Measurements from ENCODE around the gene DCAF11.
A peak's percentile ranks its signal among the peaks of the same experiment; 100 is the strongest.

The DCAF11 gene

DNA sequence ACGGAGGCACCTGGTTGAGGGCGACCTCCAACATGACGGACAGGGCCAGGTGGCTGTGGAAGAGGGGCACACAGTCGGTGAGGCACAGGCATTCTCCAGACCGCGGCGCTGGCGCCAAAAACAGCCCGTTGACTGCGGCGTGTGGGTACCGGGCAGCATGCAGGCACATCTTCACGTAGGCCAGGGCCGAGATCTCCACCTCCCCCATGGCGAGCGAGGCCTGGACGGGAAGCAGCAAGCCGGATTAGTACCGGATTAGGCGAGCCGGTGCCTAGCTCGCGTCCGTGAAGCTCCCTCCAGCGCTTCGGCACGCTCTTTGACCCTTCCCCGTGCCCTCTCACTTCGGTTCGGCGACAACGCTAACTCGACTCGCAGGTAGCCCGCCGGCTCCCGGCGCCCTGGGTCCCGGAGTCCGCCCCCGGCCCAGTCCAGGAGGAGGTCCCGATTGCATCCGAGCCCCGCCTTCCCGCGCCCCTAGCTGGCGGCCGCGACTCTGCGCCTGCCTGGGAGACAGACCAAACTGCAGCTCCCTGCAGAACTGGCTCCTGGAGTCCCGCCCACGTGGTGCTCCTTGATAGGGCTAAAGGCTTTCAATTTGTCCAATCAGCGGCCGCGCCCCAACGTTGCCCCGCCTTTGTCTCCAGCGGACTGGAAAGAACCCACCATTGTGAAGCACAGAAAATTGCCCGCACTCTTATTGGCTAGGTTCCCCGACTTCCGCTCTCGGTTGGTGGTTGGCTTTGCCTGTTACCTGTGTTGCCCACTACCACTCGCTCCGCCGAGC lies 26.7 kb downstream of the DCAF11 start, which contains the start of gene EMC9:
EMC9 (minus strand) TSS at position 495 of the 784 bp plus-strand sequence; CDS start at position 208, 287 bp downstream.
- H3K4me1 ChIP-seq, result peaks cover 15% of the 10 kb centered on the region
- TF ChIP-seq, protein P1, sequence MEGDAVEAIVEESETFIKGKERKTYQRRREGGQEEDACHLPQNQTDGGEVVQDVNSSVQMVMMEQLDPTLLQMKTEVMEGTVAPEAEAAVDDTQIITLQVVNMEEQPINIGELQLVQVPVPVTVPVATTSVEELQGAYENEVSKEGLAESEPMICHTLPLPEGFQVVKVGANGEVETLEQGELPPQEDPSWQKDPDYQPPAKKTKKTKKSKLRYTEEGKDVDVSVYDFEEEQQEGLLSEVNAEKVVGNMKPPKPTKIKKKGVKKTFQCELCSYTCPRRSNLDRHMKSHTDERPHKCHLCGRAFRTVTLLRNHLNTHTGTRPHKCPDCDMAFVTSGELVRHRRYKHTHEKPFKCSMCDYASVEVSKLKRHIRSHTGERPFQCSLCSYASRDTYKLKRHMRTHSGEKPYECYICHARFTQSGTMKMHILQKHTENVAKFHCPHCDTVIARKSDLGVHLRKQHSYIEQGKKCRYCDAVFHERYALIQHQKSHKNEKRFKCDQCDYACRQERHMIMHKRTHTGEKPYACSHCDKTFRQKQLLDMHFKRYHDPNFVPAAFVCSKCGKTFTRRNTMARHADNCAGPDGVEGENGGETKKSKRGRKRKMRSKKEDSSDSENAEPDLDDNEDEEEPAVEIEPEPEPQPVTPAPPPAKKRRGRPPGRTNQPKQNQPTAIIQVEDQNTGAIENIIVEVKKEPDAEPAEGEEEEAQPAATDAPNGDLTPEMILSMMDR (IDR thresholded peaks at IDR 0.05), result peak; percentile 40

DNA sequence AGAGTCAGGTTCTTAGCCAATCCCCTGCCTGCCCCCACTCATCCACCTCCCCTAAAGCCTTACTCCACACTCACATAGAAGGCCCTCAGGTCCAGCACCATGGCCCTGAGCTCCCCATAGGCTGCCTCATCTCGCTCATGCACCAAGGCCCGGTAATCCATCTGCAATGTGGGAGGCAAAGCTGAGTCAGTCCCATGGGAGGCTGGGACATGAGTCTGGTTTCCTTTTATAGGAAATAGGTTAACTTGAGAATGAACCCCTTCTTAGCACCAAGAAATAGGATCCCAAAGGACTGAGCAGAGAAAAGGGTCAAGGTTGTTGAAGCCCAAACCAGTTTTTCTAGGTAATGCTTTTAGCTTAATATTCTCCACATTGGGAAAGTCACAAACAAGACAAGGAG lies 28.9 kb downstream of the DCAF11 start:
- no peak overlapping the region for H2AFZ ChIP-seq

More for the DNA sequence above, 26.7 kb downstream of the DCAF11 start, which contains the start of gene EMC9:
- no peaks in the 10 kb centered on the region for H3K27me3 ChIP-seq (ENCODE audit: control insufficient read depth, insufficient read depth, low read length)
- H3K9me3 ChIP-seq (ENCODE audit: control insufficient read depth, low read length), result no peaks in the 10 kb centered on the region
- peak within 1 kb of the TSS; percentile 97 for H3K4me2 ChIP-seq (ENCODE audit: low read length)
- H2AFZ ChIP-seq, result peak within 1 kb of the TSS; percentile 81
- peak within 1 kb of the TSS; percentile 79 for H3K4me3 ChIP-seq (ENCODE audit: low read depth, low read length)
- H3K9ac ChIP-seq, result peak within 1 kb of the TSS; percentile 38
- H3K36me3 ChIP-seq (ENCODE audit: control insufficient read depth, insufficient read depth, low read length), result no peaks in the 10 kb centered on the region
- peaks cover 7% of the 10 kb centered on the region for H3K79me2 ChIP-seq
- peak within 1 kb of the TSS; percentile 91 for H3K27ac ChIP-seq

DNA sequence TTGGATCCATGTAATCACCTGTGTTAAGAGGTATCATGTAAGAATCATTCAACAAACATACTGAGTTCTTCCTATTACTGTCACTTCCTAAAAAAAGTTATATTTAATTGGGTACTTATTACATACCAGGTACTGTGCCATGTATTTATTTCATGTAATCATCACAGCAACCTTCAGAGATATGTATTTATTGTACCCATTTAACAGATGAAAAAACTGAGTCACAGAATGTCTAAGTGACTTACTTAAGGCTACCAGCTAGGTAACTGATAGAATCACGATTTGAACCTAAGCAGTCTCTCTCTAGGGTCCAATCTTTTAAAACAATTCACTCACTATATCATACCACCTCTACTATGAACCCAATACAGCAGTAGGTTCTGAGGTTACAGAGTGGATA lies 29.9 kb downstream of the DCAF11 start:
- Histone ChIP-seq H3K36me3 (ENCODE audit: control insufficient read depth, insufficient read depth, low read length) (no peaks in the 10 kb centered on the region), H3K4me1 (peaks cover 15% of the 10 kb centered on the region), H3K27me3 (ENCODE audit: control insufficient read depth, insufficient read depth, low read length) (no peaks in the 10 kb centered on the region), H2AFZ (no peak overlapping the region), H3K27ac (no peak overlapping the region), H3K9me3 (ENCODE audit: control insufficient read depth, low read length) (no peaks in the 10 kb centered on the region), H3K4me2 (ENCODE audit: low read length) (no peak overlapping the region), H3K79me2 (peaks cover 13% of the 10 kb centered on the region), H3K4me3 (ENCODE audit: low read depth, low read length) (no peak overlapping the region), H3K9ac (no peak overlapping the region)
- TF ChIP-seq, protein P1 (IDR thresholded peaks at IDR 0.05), result no peak

More for the DNA sequence above, 28.9 kb downstream of the DCAF11 start:
- Histone ChIP-seq H3K9me3 (ENCODE audit: control insufficient read depth, low read length) (no peaks in the 10 kb centered on the region), H3K27ac (no peak overlapping the region), H3K4me3 (ENCODE audit: low read depth, low read length) (no peak overlapping the region), H3K27me3 (ENCODE audit: control insufficient read depth, insufficient read depth, low read length) (no peaks in the 10 kb centered on the region), H3K36me3 (ENCODE audit: control insufficient read depth, insufficient read depth, low read length) (no peaks in the 10 kb centered on the region), H3K79me2 (peaks cover 14% of the 10 kb centered on the region), H3K4me1 (peaks cover 17% of the 10 kb centered on the region), H3K9ac (no peak overlapping the region), H3K4me2 (ENCODE audit: low read length) (no peak overlapping the region)
- TF ChIP-seq, protein P1 (IDR thresholded peaks at IDR 0.05), result no peak

DNA sequence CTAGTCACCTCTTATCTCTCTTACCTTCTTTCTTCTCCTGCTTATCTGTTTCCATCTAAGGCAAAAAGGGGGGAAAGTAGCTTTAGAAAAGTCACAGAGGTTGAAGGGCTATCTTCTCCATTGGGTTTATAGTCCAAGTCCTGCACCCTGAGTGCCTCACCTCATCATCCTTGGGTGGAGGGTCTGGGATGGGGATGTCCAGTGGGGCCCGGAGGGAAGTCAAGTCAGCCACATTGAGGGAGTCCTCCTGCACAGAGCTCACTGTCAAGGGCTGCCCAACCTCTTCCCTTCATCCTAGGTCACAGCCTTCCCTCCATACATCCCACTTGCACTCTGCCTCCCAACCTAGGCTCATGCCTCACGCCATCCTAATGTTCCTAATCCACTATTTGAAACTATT lies 30.6 kb downstream of the DCAF11 start:
- Histone ChIP-seq H3K27ac (peak overlapping the region; percentile 93), H3K4me3 (ENCODE audit: low read depth, low read length) (no peak overlapping the region), H3K36me3 (ENCODE audit: control insufficient read depth, insufficient read depth, low read length) (no peaks in the 10 kb centered on the region), H3K4me2 (ENCODE audit: low read length) (peak overlapping the region; percentile 65), H3K27me3 (ENCODE audit: control insufficient read depth, insufficient read depth, low read length) (no peaks in the 10 kb centered on the region), H3K9me3 (ENCODE audit: control insufficient read depth, low read length) (no peaks in the 10 kb centered on the region), H2AFZ (no peak overlapping the region), H3K4me1 (peaks cover 14% of the 10 kb centered on the region), H3K9ac (no peak overlapping the region), H3K79me2 (peaks cover 18% of the 10 kb centered on the region)
- TF ChIP-seq, protein P1 (IDR thresholded peaks at IDR 0.05), result no peak
